ENCODE measurements around the gene VPS4A. TPM values are rescaled to one million over a fixed set of nuclear protein-coding genes. Genes with fewer than 3 reads are reported as not detected.

VPS4A gene
- total and polyA plus RNA-seq, 10 of the 15 experiments (the other 5 are each of a cell fraction or from before 2014, with no cell fraction given) = 5.2 to 36.3 (median 21.4) TPM

GRCh38 chr16:69339289-69340094, 28.3 kb downstream of the VPS4A start, which contains the start of the genes COG8 and NIP7 (continued):
- TF ChIP-seq ASH2L (IDR thresholded peaks at IDR 0.05; ENCODE audit: borderline replicate concordance, low read depth) (peak; percentile 96), BMI1 (IDR thresholded peaks at IDR 0.05; ENCODE audit: borderline replicate concordance) (no peak), FOXK2 (IDR thresholded peaks at IDR 0.05) (peak; percentile 86), BRCA1 (IDR thresholded peaks at IDR 0.05; ENCODE audit: low read depth, low read length) (no peak), NBN (IDR thresholded peaks at IDR 0.05) (peak; percentile 90), NFYB (IDR thresholded peaks at IDR 0.05; ENCODE audit: insufficient read depth, low read depth, low read length) (peak; percentile 78), SRF (IDR thresholded peaks at IDR 0.05; ENCODE audit: low read depth in 2 of 2, low read length in 2 of 2) (0 out of 4 replicates have a peak, but pooled peaks of 1 of the 2 experiments have one; percentile 15), TARDBP (IDR thresholded peaks at IDR 0.05; ENCODE audit: borderline replicate concordance) (peak; percentile 86), SUZ12 (IDR thresholded peaks at IDR 0.05; ENCODE audit: unreplicated experiment) (no peak), ZNF24 (IDR thresholded peaks at IDR 0.05) (0 out of 2 replicates have a peak, but pooled peaks have one; percentile 43), RBBP5 (conservative IDR thresholded peaks at IDR 0.05) (no peak), MEF2A (IDR thresholded peaks at IDR 0.05; ENCODE audit: insufficient read depth, low read depth, low read length) (0 out of 2 replicates have a peak, but pooled peaks have one; percentile 31), ZNF384 (IDR thresholded peaks at IDR 0.05; ENCODE audit: borderline replicate concordance, low read depth, low read length) (no peak), NKRF (conservative IDR thresholded peaks at IDR 0.05) (peak; percentile 84)
- TF ChIP-seq, protein P1, sequence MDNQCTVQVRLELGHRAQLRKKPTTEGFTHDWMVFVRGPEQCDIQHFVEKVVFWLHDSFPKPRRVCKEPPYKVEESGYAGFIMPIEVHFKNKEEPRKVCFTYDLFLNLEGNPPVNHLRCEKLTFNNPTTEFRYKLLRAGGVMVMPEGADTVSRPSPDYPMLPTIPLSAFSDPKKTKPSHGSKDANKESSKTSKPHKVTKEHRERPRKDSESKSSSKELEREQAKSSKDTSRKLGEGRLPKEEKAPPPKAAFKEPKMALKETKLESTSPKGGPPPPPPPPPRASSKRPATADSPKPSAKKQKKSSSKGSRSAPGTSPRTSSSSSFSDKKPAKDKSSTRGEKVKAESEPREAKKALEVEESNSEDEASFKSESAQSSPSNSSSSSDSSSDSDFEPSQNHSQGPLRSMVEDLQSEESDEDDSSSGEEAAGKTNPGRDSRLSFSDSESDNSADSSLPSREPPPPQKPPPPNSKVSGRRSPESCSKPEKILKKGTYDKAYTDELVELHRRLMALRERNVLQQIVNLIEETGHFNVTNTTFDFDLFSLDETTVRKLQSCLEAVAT (IDR thresholded peaks at IDR 0.05) = peak; percentile 83
- TF ChIP-seq, protein P2, sequence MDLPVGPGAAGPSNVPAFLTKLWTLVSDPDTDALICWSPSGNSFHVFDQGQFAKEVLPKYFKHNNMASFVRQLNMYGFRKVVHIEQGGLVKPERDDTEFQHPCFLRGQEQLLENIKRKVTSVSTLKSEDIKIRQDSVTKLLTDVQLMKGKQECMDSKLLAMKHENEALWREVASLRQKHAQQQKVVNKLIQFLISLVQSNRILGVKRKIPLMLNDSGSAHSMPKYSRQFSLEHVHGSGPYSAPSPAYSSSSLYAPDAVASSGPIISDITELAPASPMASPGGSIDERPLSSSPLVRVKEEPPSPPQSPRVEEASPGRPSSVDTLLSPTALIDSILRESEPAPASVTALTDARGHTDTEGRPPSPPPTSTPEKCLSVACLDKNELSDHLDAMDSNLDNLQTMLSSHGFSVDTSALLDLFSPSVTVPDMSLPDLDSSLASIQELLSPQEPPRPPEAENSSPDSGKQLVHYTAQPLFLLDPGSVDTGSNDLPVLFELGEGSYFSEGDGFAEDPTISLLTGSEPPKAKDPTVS (IDR thresholded peaks at IDR 0.05; ENCODE audit: low read depth, low read length) = 0 out of 2 replicates have a peak, but pooled peaks have one; percentile 32
- TF ChIP-seq, protein P3, sequence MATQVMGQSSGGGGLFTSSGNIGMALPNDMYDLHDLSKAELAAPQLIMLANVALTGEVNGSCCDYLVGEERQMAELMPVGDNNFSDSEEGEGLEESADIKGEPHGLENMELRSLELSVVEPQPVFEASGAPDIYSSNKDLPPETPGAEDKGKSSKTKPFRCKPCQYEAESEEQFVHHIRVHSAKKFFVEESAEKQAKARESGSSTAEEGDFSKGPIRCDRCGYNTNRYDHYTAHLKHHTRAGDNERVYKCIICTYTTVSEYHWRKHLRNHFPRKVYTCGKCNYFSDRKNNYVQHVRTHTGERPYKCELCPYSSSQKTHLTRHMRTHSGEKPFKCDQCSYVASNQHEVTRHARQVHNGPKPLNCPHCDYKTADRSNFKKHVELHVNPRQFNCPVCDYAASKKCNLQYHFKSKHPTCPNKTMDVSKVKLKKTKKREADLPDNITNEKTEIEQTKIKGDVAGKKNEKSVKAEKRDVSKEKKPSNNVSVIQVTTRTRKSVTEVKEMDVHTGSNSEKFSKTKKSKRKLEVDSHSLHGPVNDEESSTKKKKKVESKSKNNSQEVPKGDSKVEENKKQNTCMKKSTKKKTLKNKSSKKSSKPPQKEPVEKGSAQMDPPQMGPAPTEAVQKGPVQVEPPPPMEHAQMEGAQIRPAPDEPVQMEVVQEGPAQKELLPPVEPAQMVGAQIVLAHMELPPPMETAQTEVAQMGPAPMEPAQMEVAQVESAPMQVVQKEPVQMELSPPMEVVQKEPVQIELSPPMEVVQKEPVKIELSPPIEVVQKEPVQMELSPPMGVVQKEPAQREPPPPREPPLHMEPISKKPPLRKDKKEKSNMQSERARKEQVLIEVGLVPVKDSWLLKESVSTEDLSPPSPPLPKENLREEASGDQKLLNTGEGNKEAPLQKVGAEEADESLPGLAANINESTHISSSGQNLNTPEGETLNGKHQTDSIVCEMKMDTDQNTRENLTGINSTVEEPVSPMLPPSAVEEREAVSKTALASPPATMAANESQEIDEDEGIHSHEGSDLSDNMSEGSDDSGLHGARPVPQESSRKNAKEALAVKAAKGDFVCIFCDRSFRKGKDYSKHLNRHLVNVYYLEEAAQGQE (IDR thresholded peaks at IDR 0.05; ENCODE audit: low read depth, low read length) = no peak
- TF ChIP-seq, protein P4, sequence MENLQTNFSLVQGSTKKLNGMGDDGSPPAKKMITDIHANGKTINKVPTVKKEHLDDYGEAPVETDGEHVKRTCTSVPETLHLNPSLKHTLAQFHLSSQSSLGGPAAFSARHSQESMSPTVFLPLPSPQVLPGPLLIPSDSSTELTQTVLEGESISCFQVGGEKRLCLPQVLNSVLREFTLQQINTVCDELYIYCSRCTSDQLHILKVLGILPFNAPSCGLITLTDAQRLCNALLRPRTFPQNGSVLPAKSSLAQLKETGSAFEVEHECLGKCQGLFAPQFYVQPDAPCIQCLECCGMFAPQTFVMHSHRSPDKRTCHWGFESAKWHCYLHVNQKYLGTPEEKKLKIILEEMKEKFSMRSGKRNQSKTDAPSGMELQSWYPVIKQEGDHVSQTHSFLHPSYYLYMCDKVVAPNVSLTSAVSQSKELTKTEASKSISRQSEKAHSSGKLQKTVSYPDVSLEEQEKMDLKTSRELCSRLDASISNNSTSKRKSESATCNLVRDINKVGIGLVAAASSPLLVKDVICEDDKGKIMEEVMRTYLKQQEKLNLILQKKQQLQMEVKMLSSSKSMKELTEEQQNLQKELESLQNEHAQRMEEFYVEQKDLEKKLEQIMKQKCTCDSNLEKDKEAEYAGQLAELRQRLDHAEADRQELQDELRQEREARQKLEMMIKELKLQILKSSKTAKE (IDR thresholded peaks at IDR 0.05; ENCODE audit: low read depth, poor library complexity, severe bottlenecking) = peak; percentile 54

All from GM12878 (cell line).